Measurements from ENCODE around the gene TPPP. TPM values are rescaled to one million over a fixed set of nuclear protein-coding genes. Genes with fewer than 3 reads are reported as not detected.

The TPPP gene
- total RNA-seq, 1 experiment from 2014 or later, result not detected

Other genes with a start within 250 kb of the TPPP start
- 4.2 and 4.4 TPM in 2 replicates for gene SLC9A3, start 168.9 kb downstream of the TPPP start, total RNA-seq (2014; rRNA removed)
- gene CEP72, start 81.0 kb downstream of the TPPP start, total RNA-seq (2014; rRNA removed), result 8.0 and 10.5 TPM in 2 replicates
- gene ZDHHC11B, start 91.4 kb upstream of the TPPP start, total RNA-seq (2014; rRNA removed), result not detected in 2 replicates
- 0.17 TPM in 1 of 2 replicates, not detected in the other for gene ZDHHC11, start 157.6 kb upstream of the TPPP start, total RNA-seq (2014; rRNA removed)
- gene BRD9, start 199.4 kb upstream of the TPPP start, total RNA-seq (2014; rRNA removed), result 44.7 and 45.8 TPM in 2 replicates
- gene TRIP13, start 199.5 kb upstream of the TPPP start, total RNA-seq (2014; rRNA removed), result 64.7 and 65.9 TPM in 2 replicates